Kasumi-1 (cell line): Measurements from ENCODE around the gene SMCR8.
"Not testable (repeated sequence)": the region's sequence is repeated elsewhere in the genome, so short reads cannot be mapped to it uniquely, and the experiment has no call there.

Source experiments
- DNase-seq, 2 experiments: peaks; one replicate each; lab custom pipeline; 2025; lab: John Stamatoyannopoulos, UW

SMCR8 gene

GRCh38 chr17:18318117-18318516 is 3.0 kb downstream of the SMCR8 start:
- no peak for DNase-seq

- DNase-seq: no peak
Observed at GRCh38 chr17:18318771-18319450, 3.8 kb downstream of the SMCR8 start.

- peak; percentile 17 to 36 for DNase-seq
Observed at GRCh38 chr17:18319604-18320256, 4.6 kb downstream of the SMCR8 start.

GRCh38 chr17:18320301-18320700 is 5.2 kb downstream of the SMCR8 start:
- DNase-seq: no peak

GRCh38 chr17:18321309-18321708 is 6.2 kb downstream of the SMCR8 start:
- DNase-seq: no peak

GRCh38 chr17:18322522-18322921 is 7.4 kb downstream of the SMCR8 start:
- no peak for DNase-seq

GRCh38 chr17:18323007-18323406 is 7.9 kb downstream of the SMCR8 start:
- DNase-seq: peak; percentile 1 to 7

GRCh38 chr17:18323507-18324139 is 8.5 kb downstream of the SMCR8 start:
- DNase-seq: no peak

GRCh38 chr17:18324140-18325050 is 9.3 kb downstream of the SMCR8 start:
- DNase-seq: no peak

- DNase-seq: no peak
Observed at GRCh38 chr17:18326039-18326438, 10.9 kb downstream of the SMCR8 start.

- DNase-seq: no peak
Observed at GRCh38 chr17:18326572-18326971, 11.5 kb downstream of the SMCR8 start.

GRCh38 chr17:18327093-18327492 is 12.0 kb downstream of the SMCR8 start:
- no peak for DNase-seq

GRCh38 chr17:18327556-18327955 is 12.5 kb downstream of the SMCR8 start:
- no peak for DNase-seq

GRCh38 chr17:18328643-18329204 is 13.6 kb downstream of the SMCR8 start:
- DNase-seq: no peak

GRCh38 chr17:18331879-18332278 is 16.8 kb downstream of the SMCR8 start:
- DNase-seq: no peak

GRCh38 chr17:18332909-18333489 is 17.9 kb downstream of the SMCR8 start:
- no peak for DNase-seq

GRCh38 chr17:18338158-18338557 is 23.1 kb downstream of the SMCR8 start:
- DNase-seq: not testable (repeated sequence)

GRCh38 chr17:18339933-18340332 is 24.8 kb downstream of the SMCR8 start:
- DNase-seq: no peak

- DNase-seq: no peak
Observed at GRCh38 chr17:18344021-18344420, 28.9 kb downstream of the SMCR8 start.

- DNase-seq: no peak
Observed at GRCh38 chr17:18353541-18353940, 38.4 kb downstream of the SMCR8 start.

- no peak for DNase-seq
Observed at GRCh38 chr17:18356624-18357023, 41.5 kb downstream of the SMCR8 start.

- no peak for DNase-seq
Observed at GRCh38 chr17:18360518-18360917, 45.4 kb downstream of the SMCR8 start.
